ENCODE results near the gene SPINT3.

DNA sequence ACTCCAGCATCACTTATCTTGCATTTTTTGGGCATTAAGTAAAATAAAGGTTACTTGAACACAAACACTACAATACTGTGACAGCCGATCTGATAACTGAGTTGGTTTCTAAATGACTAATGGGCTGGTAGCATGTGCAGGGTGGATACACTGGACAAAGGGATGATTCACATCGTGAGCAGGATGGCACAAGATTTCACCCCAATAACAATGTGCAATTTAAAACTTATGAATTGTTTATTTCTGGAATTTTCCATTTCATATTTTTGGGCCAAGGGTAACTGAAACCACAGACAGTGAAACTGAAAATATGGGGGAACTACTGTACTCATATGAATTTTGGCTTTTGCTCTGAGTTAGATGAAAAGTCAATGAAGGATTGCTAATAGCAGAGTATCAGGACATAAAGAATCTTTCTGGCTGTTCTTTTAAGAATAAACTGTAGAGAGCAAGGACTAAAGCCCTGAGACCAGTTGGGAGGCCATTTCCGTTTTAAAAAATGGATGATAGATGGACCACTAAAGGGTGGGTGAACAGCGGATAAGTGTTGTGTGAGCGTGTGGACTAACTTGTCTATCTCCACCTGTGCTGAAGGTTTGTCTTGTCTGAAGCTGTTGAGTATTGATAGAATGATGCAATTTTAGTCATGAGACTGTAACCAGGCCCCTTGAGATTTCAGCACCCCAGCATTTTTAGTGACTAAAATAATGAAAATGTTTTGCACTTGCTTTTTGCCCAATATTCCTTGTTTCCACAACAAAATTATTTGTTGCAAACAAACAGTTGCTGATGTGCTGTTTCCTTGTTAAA is 8.2 kb downstream of the SPINT3 start:
- TF ChIP-seq, protein P1, sequence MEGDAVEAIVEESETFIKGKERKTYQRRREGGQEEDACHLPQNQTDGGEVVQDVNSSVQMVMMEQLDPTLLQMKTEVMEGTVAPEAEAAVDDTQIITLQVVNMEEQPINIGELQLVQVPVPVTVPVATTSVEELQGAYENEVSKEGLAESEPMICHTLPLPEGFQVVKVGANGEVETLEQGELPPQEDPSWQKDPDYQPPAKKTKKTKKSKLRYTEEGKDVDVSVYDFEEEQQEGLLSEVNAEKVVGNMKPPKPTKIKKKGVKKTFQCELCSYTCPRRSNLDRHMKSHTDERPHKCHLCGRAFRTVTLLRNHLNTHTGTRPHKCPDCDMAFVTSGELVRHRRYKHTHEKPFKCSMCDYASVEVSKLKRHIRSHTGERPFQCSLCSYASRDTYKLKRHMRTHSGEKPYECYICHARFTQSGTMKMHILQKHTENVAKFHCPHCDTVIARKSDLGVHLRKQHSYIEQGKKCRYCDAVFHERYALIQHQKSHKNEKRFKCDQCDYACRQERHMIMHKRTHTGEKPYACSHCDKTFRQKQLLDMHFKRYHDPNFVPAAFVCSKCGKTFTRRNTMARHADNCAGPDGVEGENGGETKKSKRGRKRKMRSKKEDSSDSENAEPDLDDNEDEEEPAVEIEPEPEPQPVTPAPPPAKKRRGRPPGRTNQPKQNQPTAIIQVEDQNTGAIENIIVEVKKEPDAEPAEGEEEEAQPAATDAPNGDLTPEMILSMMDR (IDR thresholded peaks at IDR 0.05; ENCODE audit: low read length): no peak
- TF ChIP-seq EZH2phosphoT487 (IDR thresholded peaks at IDR 0.05; ENCODE audit: low read length) (no peak), EZH2 (optimal IDR thresholded peaks at IDR 0.05; ENCODE audit: low read depth, low read length) (no peak)

All from MM.1S (cell line).